ENCODE results near the gene KCNN1. TPM values are rescaled to one million over a fixed set of nuclear protein-coding genes. Genes with fewer than 3 reads are reported as not detected.
A peak's percentile ranks its signal among the peaks of the same experiment; 100 is the strongest.

The KCNN1 gene
- total and polyA plus RNA-seq, 2 donors (not counting 1 experiment from before 2014, with no cell fraction given), result under 0.01 TPM; not detected in 1

DNA sequence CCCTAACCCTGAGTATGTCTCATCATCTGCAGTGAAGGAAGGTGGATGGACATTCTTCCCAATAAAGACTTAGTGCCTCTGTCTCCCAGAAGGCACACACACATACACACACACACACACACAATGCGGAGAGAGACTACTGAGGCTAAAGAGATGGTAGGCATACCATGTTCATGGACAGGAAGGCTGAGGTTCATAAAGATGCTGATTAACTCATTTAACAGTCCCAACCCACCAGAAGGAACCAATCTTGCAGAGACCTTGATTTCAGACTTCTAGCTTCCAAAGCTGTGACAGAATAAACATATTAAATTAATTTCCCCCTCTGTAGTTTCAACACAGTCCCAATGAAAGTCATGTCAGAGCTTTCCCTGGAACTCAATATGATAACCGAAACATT, 74.1 kb downstream of the KCNN1 start:
- H3K4me1 ChIP-seq (ENCODE audit: control insufficient read depth, extremely low read depth, insufficient read depth, low read length), result peaks cover 6% of the 10 kb centered on the region
- TF ChIP-seq, protein P1, sequence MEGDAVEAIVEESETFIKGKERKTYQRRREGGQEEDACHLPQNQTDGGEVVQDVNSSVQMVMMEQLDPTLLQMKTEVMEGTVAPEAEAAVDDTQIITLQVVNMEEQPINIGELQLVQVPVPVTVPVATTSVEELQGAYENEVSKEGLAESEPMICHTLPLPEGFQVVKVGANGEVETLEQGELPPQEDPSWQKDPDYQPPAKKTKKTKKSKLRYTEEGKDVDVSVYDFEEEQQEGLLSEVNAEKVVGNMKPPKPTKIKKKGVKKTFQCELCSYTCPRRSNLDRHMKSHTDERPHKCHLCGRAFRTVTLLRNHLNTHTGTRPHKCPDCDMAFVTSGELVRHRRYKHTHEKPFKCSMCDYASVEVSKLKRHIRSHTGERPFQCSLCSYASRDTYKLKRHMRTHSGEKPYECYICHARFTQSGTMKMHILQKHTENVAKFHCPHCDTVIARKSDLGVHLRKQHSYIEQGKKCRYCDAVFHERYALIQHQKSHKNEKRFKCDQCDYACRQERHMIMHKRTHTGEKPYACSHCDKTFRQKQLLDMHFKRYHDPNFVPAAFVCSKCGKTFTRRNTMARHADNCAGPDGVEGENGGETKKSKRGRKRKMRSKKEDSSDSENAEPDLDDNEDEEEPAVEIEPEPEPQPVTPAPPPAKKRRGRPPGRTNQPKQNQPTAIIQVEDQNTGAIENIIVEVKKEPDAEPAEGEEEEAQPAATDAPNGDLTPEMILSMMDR (conservative IDR thresholded peaks at IDR 0.05 in 1 of 2, IDR thresholded peaks at IDR 0.05 in 1 of 2; ENCODE audit: low read depth in 1 of 2, low read length in 2 of 2), result no peak
- no peak for TF ChIP-seq EZH2 (IDR thresholded peaks at IDR 0.05; ENCODE audit: low read length, missing control alignments)
- no peaks in the 10 kb centered on the region for H3K79me2 ChIP-seq (ENCODE audit: control insufficient read depth, insufficient read depth, low read length)

DNA sequence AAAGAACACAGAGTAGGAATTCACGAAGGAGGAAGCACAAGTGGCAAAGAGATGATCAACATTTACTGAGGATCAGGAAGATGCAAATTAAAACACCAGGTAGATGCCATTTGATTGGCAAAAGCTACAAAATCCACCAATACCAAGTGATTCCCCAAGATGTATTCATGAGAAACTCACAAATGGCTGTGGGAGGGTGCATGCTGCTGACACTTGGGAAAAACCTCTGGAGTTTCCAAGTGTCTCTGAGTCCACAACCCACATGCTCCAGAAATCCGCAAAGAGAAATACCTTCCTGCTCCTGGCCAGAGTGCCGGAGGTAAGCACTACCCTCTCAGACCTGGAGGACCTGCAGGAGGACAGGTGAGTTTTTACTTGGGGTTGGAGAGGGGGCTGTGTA, 76.8 kb downstream of the KCNN1 start:
- peaks cover 12% of the 10 kb centered on the region for H3K27me3 ChIP-seq (ENCODE audit: control insufficient read depth, insufficient read depth, low read length)
- no peak for TF ChIP-seq EZH2 (IDR thresholded peaks at IDR 0.05; ENCODE audit: low read length, missing control alignments)
- TF ChIP-seq, protein P1 (conservative IDR thresholded peaks at IDR 0.05 in 1 of 2, IDR thresholded peaks at IDR 0.05 in 1 of 2; ENCODE audit: low read depth in 1 of 2, low read length in 2 of 2), result no peak
- H3K36me3 ChIP-seq (ENCODE audit: control insufficient read depth, insufficient read depth, low read length), result no peaks in the 10 kb centered on the region
- no peaks in the 10 kb centered on the region for H3K9me3 ChIP-seq (ENCODE audit: control insufficient read depth, insufficient read depth, low read depth, low read length)
- no peak overlapping the region for H3K27ac ChIP-seq (ENCODE audit: insufficient read depth, low read length)
- no peak overlapping the region for H3K4me2 ChIP-seq (ENCODE audit: extremely low read depth, insufficient read depth, low read length)
- H3K4me1 ChIP-seq (ENCODE audit: control insufficient read depth, extremely low read depth, insufficient read depth, low read length), result peaks cover 6% of the 10 kb centered on the region
- no peaks in the 10 kb centered on the region for H3K79me2 ChIP-seq (ENCODE audit: control insufficient read depth, insufficient read depth, low read length)
- no peak overlapping the region for H3K4me3 ChIP-seq (replicated peaks in 1 of 4; ENCODE audit: control extremely low read depth in 1 of 4, insufficient read depth in 1 of 4, low read depth in 3 of 4, low read length in 4 of 4)
- DNase-seq (ENCODE audit: low read depth in 2 of 2), result no peak
- no peaks in the 10 kb centered on the region for H4K20me1 ChIP-seq (ENCODE audit: control insufficient read depth, extremely low read depth, insufficient read depth, low read length)
- no peak overlapping the region for H2AFZ ChIP-seq (ENCODE audit: low read length)
- H3K9ac ChIP-seq (ENCODE audit: insufficient read depth, low read length), result no peak overlapping the region

More for the DNA sequence above, 74.1 kb downstream of the KCNN1 start:
- no peak overlapping the region for H2AFZ ChIP-seq (ENCODE audit: low read length)
- no peak overlapping the region for H3K4me2 ChIP-seq (ENCODE audit: extremely low read depth, insufficient read depth, low read length)
- H3K4me3 ChIP-seq (replicated peaks in 1 of 4; ENCODE audit: control extremely low read depth in 1 of 4, insufficient read depth in 1 of 4, low read depth in 3 of 4, low read length in 4 of 4), result no peak overlapping the region
- no peak for DNase-seq (ENCODE audit: low read depth in 2 of 2)
- H3K27ac ChIP-seq (ENCODE audit: insufficient read depth, low read length), result no peak overlapping the region
- no peaks in the 10 kb centered on the region for H3K9me3 ChIP-seq (ENCODE audit: control insufficient read depth, insufficient read depth, low read depth, low read length)
- peaks cover 12% of the 10 kb centered on the region for H3K27me3 ChIP-seq (ENCODE audit: control insufficient read depth, insufficient read depth, low read length)
- H3K36me3 ChIP-seq (ENCODE audit: control insufficient read depth, insufficient read depth, low read length), result no peaks in the 10 kb centered on the region
- H4K20me1 ChIP-seq (ENCODE audit: control insufficient read depth, extremely low read depth, insufficient read depth, low read length), result no peaks in the 10 kb centered on the region
- H3K9ac ChIP-seq (ENCODE audit: insufficient read depth, low read length), result no peak overlapping the region

DNA sequence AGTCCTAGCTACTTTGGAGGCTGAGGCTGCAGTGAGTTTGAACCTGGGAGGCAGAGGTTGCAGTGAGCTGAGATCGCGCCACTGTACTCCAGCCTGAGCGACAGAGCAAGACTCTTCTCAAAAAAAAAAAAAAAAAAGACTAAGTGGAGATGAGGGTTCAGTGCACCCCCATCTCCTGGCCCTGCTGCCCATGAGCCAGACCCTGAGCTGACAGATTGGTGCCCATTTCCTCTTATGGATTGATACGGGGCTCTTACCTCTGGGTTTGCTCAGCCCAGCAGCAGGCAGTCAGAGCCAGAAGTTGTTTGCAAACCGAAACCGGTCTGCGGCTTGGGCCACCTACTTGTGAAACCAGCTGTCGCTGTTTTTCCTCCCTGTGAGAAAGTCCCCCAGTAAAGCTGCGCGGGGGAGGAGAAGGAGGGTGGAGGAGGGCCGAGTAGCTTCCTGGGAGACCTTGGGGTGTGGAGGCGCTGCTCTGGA, 78.0 kb downstream of the KCNN1 start:
- TF ChIP-seq EZH2 (IDR thresholded peaks at IDR 0.05; ENCODE audit: low read length, missing control alignments), result no peak
- TF ChIP-seq, protein P1 (conservative IDR thresholded peaks at IDR 0.05 in 1 of 2, IDR thresholded peaks at IDR 0.05 in 1 of 2; ENCODE audit: low read depth in 1 of 2, low read length in 2 of 2), result no peak
- H3K9ac ChIP-seq (ENCODE audit: insufficient read depth, low read length), result no peak overlapping the region
- H2AFZ ChIP-seq (ENCODE audit: low read length), result peak overlapping the region; percentile 66
- H3K4me2 ChIP-seq (ENCODE audit: extremely low read depth, insufficient read depth, low read length), result peak overlapping the region; percentile 93
- no peaks in the 10 kb centered on the region for H4K20me1 ChIP-seq (ENCODE audit: control insufficient read depth, extremely low read depth, insufficient read depth, low read length)
- H3K4me3 ChIP-seq (replicated peaks in 1 of 4; ENCODE audit: control extremely low read depth in 1 of 4, insufficient read depth in 1 of 4, low read depth in 3 of 4, low read length in 4 of 4), result peak overlapping the region; percentile 17 to 43 (median 22)
- DNase-seq (ENCODE audit: low read depth in 2 of 2), result peak; percentile 60 to 63
- peaks cover 12% of the 10 kb centered on the region for H3K27me3 ChIP-seq (ENCODE audit: control insufficient read depth, insufficient read depth, low read length)
- no peaks in the 10 kb centered on the region for H3K36me3 ChIP-seq (ENCODE audit: control insufficient read depth, insufficient read depth, low read length)
- H3K4me1 ChIP-seq (ENCODE audit: control insufficient read depth, extremely low read depth, insufficient read depth, low read length), result peaks cover 6% of the 10 kb centered on the region
- H3K79me2 ChIP-seq (ENCODE audit: control insufficient read depth, insufficient read depth, low read length), result no peaks in the 10 kb centered on the region
- no peak overlapping the region for H3K27ac ChIP-seq (ENCODE audit: insufficient read depth, low read length)
- H3K9me3 ChIP-seq (ENCODE audit: control insufficient read depth, insufficient read depth, low read depth, low read length), result no peaks in the 10 kb centered on the region
